ENCODE data around the gene TARDBP. TPM values are rescaled to one million over a fixed set of nuclear protein-coding genes. Genes with fewer than 3 reads are reported as not detected.

The TARDBP gene
- polyA plus RNA-seq, 3 donors, result 49.4 to 79.5 (median 61.4) TPM

DNA sequence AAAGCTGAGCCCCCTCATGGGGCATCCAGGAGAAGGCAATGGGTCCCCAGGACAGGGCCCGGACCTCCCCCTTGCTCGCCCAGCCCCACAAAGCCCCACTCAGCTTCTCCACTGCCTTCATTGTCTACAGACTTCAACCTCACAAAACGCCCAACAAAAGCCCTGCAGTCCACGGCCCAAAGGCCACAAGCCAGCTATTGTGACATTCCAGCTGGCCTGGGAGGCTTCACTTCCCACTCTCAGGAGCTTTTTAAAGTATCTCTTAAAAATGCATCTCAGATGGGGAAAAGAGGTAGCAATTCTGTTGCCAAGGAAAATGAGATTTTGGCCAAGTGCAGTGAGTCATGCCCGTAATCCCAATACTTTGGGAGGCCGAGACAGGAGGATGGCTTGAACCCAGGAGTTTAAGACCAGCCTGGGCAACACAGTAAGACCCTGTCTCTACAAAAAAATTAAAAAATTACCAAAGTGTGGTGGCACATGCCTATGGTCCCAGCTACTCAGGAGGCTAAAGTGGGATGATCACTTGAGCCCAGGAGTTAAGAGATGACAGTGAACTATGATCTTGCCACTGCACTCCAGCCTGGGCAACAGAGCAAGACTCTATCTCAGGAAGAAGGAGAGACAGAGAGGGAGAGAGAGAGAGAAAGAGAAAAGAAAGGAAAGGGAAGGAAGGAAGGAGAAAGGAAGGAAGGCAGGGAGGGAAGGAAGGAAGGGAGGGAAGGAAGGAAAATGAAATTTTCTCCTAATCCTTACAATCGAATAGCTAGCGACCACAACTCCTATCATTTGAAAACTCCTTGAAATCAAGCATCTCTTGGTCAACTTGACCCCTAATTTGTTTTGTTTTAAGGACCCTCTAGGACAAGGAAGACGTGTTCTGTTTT is 31.4 kb upstream of the TARDBP start:
- no peaks in the 10 kb centered on the region for H3K79me2 ChIP-seq (ENCODE audit: insufficient read depth, low read length)
- 49% methylated on average over 5 of the region's 9 CpGs for WGBS (ENCODE audit: insufficient coverage)
- Mint-ChIP-seq H3K27me3 (ENCODE audit: low read depth in 3 of 3) (peaks cover 21 to 31% (median 23%) of the 10 kb centered on the region in 3 donors), H3K27ac (no peak overlapping the region), H3K4me3 (peak overlapping the region in 1 of 2 donors; percentile 65), H3K9me3 (peaks cover 0 to 3% (median 0%) of the 10 kb centered on the region in 7 donors), H3K36me3 (no peaks in the 10 kb centered on the region), H3K4me1 (peaks cover 20% of the 10 kb centered on the region)
- peaks cover 0 to 3% of the 10 kb centered on the region in 2 donors for H3K27me3 ChIP-seq (ENCODE audit: control insufficient read depth in 2 of 2, insufficient read depth in 2 of 2, low read length in 2 of 2)
- no peaks in the 10 kb centered on the region for H4K20me1 ChIP-seq (ENCODE audit: insufficient read depth, low read length)
- H2AFZ ChIP-seq (ENCODE audit: insufficient read depth, low read depth, low read length, poor library complexity, severe bottlenecking), result peak overlapping the region; percentile 35
- peaks cover 0 to 6% of the 10 kb centered on the region in 2 donors for H3K4me1 ChIP-seq (ENCODE audit: control insufficient read depth in 1 of 2, insufficient read depth in 2 of 2, low read length in 2 of 2)
- no peak overlapping the region for H3K4me2 ChIP-seq (replicated peaks; ENCODE audit: extremely low read depth, low read length, poor library complexity, severe bottlenecking)
- intact Hi-C loops (cut with micrococcal nuclease), result no loop called here
- no peaks in the 10 kb centered on the region for H3K9me3 ChIP-seq (replicated peaks in 1 of 2; ENCODE audit: control insufficient read depth in 1 of 2, insufficient read depth in 1 of 2, low read length in 2 of 2)
- H3K36me3 ChIP-seq (replicated peaks in 1 of 2; ENCODE audit: control insufficient read depth in 1 of 2, insufficient read depth in 2 of 2, low read length in 2 of 2), result no peaks in the 10 kb centered on the region
- no peak overlapping the region for H3K27ac ChIP-seq (ENCODE audit: low read depth in 1 of 2, low read length in 2 of 2)
- H3K4me3 ChIP-seq (replicated peaks in 1 of 3; ENCODE audit: low read depth in 2 of 3, low read length in 3 of 3), result no peak overlapping the region
- no peak overlapping the region for H3K9ac ChIP-seq (ENCODE audit: insufficient read depth, low read length, poor library complexity, severe bottlenecking)
- TF ChIP-seq, protein P1, sequence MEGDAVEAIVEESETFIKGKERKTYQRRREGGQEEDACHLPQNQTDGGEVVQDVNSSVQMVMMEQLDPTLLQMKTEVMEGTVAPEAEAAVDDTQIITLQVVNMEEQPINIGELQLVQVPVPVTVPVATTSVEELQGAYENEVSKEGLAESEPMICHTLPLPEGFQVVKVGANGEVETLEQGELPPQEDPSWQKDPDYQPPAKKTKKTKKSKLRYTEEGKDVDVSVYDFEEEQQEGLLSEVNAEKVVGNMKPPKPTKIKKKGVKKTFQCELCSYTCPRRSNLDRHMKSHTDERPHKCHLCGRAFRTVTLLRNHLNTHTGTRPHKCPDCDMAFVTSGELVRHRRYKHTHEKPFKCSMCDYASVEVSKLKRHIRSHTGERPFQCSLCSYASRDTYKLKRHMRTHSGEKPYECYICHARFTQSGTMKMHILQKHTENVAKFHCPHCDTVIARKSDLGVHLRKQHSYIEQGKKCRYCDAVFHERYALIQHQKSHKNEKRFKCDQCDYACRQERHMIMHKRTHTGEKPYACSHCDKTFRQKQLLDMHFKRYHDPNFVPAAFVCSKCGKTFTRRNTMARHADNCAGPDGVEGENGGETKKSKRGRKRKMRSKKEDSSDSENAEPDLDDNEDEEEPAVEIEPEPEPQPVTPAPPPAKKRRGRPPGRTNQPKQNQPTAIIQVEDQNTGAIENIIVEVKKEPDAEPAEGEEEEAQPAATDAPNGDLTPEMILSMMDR (IDR thresholded peaks at IDR 0.05), result no peak
- DNase-seq, result no peak

GRCh38 chr1:10986525-10986890 is 25.9 kb upstream of the TARDBP start:
- peaks cover 12% of the 10 kb centered on the region for H3K4me1 Mint-ChIP-seq
- WGBS (ENCODE audit: insufficient coverage), result 80% methylated on average over 2 of the region's 7 CpGs
- Histone ChIP-seq H3K27me3 (ENCODE audit: control insufficient read depth in 2 of 2, insufficient read depth in 2 of 2, low read length in 2 of 2) (no peaks in the 10 kb centered on the region), H3K27ac (ENCODE audit: low read depth in 1 of 2, low read length in 2 of 2) (no peak overlapping the region), H3K4me3 (replicated peaks in 1 of 3; ENCODE audit: low read depth in 2 of 3, low read length in 3 of 3) (no peak overlapping the region), H3K9ac (ENCODE audit: insufficient read depth, low read length, poor library complexity, severe bottlenecking) (no peak overlapping the region), H3K4me2 (replicated peaks; ENCODE audit: extremely low read depth, low read length, poor library complexity, severe bottlenecking) (no peak overlapping the region), H4K20me1 (ENCODE audit: insufficient read depth, low read length) (no peaks in the 10 kb centered on the region), H3K4me1 (ENCODE audit: control insufficient read depth in 1 of 2, insufficient read depth in 2 of 2, low read length in 2 of 2) (no peaks in the 10 kb centered on the region), H2AFZ (ENCODE audit: insufficient read depth, low read depth, low read length, poor library complexity, severe bottlenecking) (no peak overlapping the region), H3K36me3 (replicated peaks in 1 of 2; ENCODE audit: control insufficient read depth in 1 of 2, insufficient read depth in 2 of 2, low read length in 2 of 2) (no peaks in the 10 kb centered on the region), H3K9me3 (replicated peaks in 1 of 2; ENCODE audit: control insufficient read depth in 1 of 2, insufficient read depth in 1 of 2, low read length in 2 of 2) (no peaks in the 10 kb centered on the region), H3K79me2 (ENCODE audit: insufficient read depth, low read length) (no peaks in the 10 kb centered on the region)
- peaks cover 6 to 8% (median 7%) of the 10 kb centered on the region in 3 donors for H3K27me3 Mint-ChIP-seq (ENCODE audit: low read depth in 3 of 3)
- intact Hi-C loops (cut with micrococcal nuclease), result no loop called here
- no peaks in the 10 kb centered on the region for H3K36me3 Mint-ChIP-seq
- no peak for DNase-seq
- TF ChIP-seq, protein P1 (IDR thresholded peaks at IDR 0.05), result no peak
- no peak overlapping the region for H3K4me3 Mint-ChIP-seq
- peaks cover 0 to 3% (median 0%) of the 10 kb centered on the region in 7 donors for H3K9me3 Mint-ChIP-seq
- no peak overlapping the region for H3K27ac Mint-ChIP-seq

Measured in CD14-positive monocyte (primary cell).